Liver (tissue), 9 donors: ENCODE measurements around the gene EBF3. TPM values are rescaled to one million over a fixed set of nuclear protein-coding genes. Genes with fewer than 3 reads are reported as not detected.

Source experiments
- DNase-seq: peaks from one replicate; pipeline ENCODE4 v3.0.0-alpha.2; 2017; ENCODE audit warnings: low spot score
- H3K27ac ChIP-seq, 2 donors: one replicate each; pipeline ENCODE4 v1.7.0; 2013; ENCODE audit warnings: inconsistent platforms in 2 of 2, low read length in 2 of 2, control low read depth in 1 of 2, low read depth in 1 of 2, mild to moderate bottlenecking in 1 of 2
- H3K27me3 ChIP-seq, 4 donors: one replicate each; pipeline versions ENCODE4 v1.6.1 to v1.7.0; 2013; ENCODE audit warnings: low read length in 3 of 4, inconsistent platforms in 1 of 4, mild to moderate bottlenecking in 1 of 4, moderate library complexity in 1 of 4; ENCODE audit not compliant: control insufficient read depth in 4 of 4, insufficient read depth in 4 of 4
- H3K36me3 ChIP-seq, 4 donors: one replicate each; pipeline versions ENCODE4 v1.6.1 to v1.7.0; 2013; ENCODE audit warnings: low read length in 3 of 4, mild to moderate bottlenecking in 3 of 4, low read depth in 1 of 4, moderate library complexity in 1 of 4; ENCODE audit not compliant: control insufficient read depth in 4 of 4, insufficient read depth in 3 of 4
- H3K4me1 ChIP-seq, 4 donors: one replicate each; pipeline versions ENCODE4 v1.6.1 to v1.7.0; 2013; ENCODE audit warnings: low read length in 3 of 4, mild to moderate bottlenecking in 3 of 4, moderate library complexity in 1 of 4; ENCODE audit not compliant: control insufficient read depth in 4 of 4, insufficient read depth in 4 of 4
- H3K4me3 ChIP-seq, 3 donors: one replicate each; pipeline versions ENCODE4 v1.6.1 to v1.7.0; 2013; ENCODE audit warnings: low read length in 3 of 3, control low read depth in 1 of 3, low read depth in 1 of 3, mild to moderate bottlenecking in 1 of 3
- H3K9ac ChIP-seq, 2 donors: one replicate each; pipeline ENCODE4 v1.7.0; 2013; ENCODE audit warnings: low read length in 2 of 2, mild to moderate bottlenecking in 2 of 2, moderate library complexity in 2 of 2, control low read depth in 1 of 2, low read depth in 1 of 2
- H3K9me3 ChIP-seq, 4 donors: one replicate each; pipeline versions ENCODE4 v1.6.1 to v1.7.0; 2013; ENCODE audit warnings: low read length in 3 of 4; ENCODE audit not compliant: control insufficient read depth in 4 of 4
- ATF3 ChIP-seq: IDR thresholded peaks from 2 replicates; pipeline ENCODE4 v1.6.1; 2016; ENCODE audit warnings: antibody characterized with exemption
- CTCF ChIP-seq: fragments of 150-350 bp; IDR thresholded peaks from 2 replicates; pipeline ENCODE4 v1.5.1; 2017; ENCODE audit warnings: improper control_type of control experiment, low read depth, low read length; ENCODE audit not compliant: missing input control
- EGR1 ChIP-seq, 2 donors: IDR thresholded peaks; 2 replicates each; pipeline ENCODE4 v1.6.1; 2016 to 2018; ENCODE audit warnings: antibody characterized with exemption in 2 of 2, low read depth in 2 of 2
- FOXA1 ChIP-seq: IDR thresholded peaks from 2 replicates; pipeline ENCODE4 v1.6.1; 2016; ENCODE audit warnings: antibody characterized with exemption
- FOXA2 ChIP-seq: IDR thresholded peaks from 2 replicates; pipeline ENCODE4 v1.6.1; 2016; ENCODE audit warnings: antibody characterized with exemption
- GABPA ChIP-seq, 2 donors: IDR thresholded peaks in 1 of 2; conservative IDR thresholded peaks in 1 of 2; 2 replicates each; pipeline ENCODE4 v1.6.1; 2016; ENCODE audit warnings: antibody characterized with exemption in 2 of 2, mild to moderate bottlenecking in 1 of 2, moderate library complexity in 1 of 2
- HNF4A ChIP-seq, 2 donors: conservative IDR thresholded peaks; 2 replicates each; pipeline ENCODE4 v1.6.1; 2016; ENCODE audit warnings: antibody characterized with exemption in 2 of 2, mild to moderate bottlenecking in 2 of 2
- HNF4G ChIP-seq: IDR thresholded peaks from 2 replicates; pipeline ENCODE4 v1.6.1; 2016; ENCODE audit warnings: antibody characterized with exemption
- JUND ChIP-seq, 2 donors: IDR thresholded peaks; 2 replicates each; pipeline ENCODE4 v1.6.1; 2016; ENCODE audit warnings: antibody characterized with exemption in 2 of 2
- MAX ChIP-seq: IDR thresholded peaks from 2 replicates; pipeline ENCODE4 v1.6.1; 2016; ENCODE audit warnings: antibody characterized with exemption
- NR2F2 ChIP-seq: IDR thresholded peaks from 2 replicates; pipeline ENCODE4 v1.6.1; 2016; ENCODE audit warnings: antibody characterized with exemption
- RAD21 ChIP-seq, 2 donors: IDR thresholded peaks; 2 replicates each; pipeline ENCODE4 v1.6.1; 2016; ENCODE audit warnings: antibody characterized with exemption in 2 of 2, mild to moderate bottlenecking in 2 of 2
- REST ChIP-seq: IDR thresholded peaks from 2 replicates; pipeline ENCODE4 v1.6.1; 2016; ENCODE audit warnings: antibody characterized with exemption, mild to moderate bottlenecking
- RXRA ChIP-seq, 2 donors: IDR thresholded peaks; 2 replicates each; pipeline ENCODE4 v1.6.1; 2017 to 2018; ENCODE audit warnings: antibody characterized with exemption in 2 of 2, mild to moderate bottlenecking in 1 of 2
- TAF1 ChIP-seq: conservative IDR thresholded peaks from 2 replicates; pipeline ENCODE4 v1.6.1; 2016; ENCODE audit warnings: antibody characterized with exemption, mild to moderate bottlenecking
- YY1 ChIP-seq: IDR thresholded peaks from 2 replicates; pipeline ENCODE4 v1.6.1; 2016; ENCODE audit warnings: antibody characterized with exemption, mild to moderate bottlenecking
- ZBTB33 ChIP-seq: IDR thresholded peaks from 2 replicates; pipeline ENCODE4 v1.6.1; 2016; ENCODE audit warnings: antibody characterized with exemption
- WGBS: extraction: QIAGEN DNeasy Blood & Tissue Kit; methylation state at CpG from one replicate; pipeline ENCODE4 v1.1.7; 2013; 5-methylcytosine and 5-hydroxymethylcytosine counted together
- polyA plus RNA-seq, 2 donors: library from polyadenylated mRNA; stranded (reverse) in 1 of 2; unstranded in 1 of 2; fragments of 200-250 nt in 1 of 2; fragments of >200 nt in 1 of 2; fragmentation: Nextera tagmentation in 1 of 2; extraction: Ambion mirVana in 1 of 2; gene quantifications; one replicate each; pipeline versions ENCODE4 v1.2.1 to v1.2.3, GENCODE V29; 2013 to 2015
- total RNA-seq, 2 donors: library from RNA; depleted of rRNA; stranded (reverse); fragments of >200 nt; gene quantifications; one replicate each; pipeline ENCODE4 v1.2.3, GENCODE V29; 2014
- donor health status: healthy.
- donor health status: healthy.
- donor health status: healthy.
- donor health status: healthy.
- donor health status: healthy.

The EBF3 gene
- total and polyA plus RNA-seq, 4 donors = 0.02 to 0.08 TPM; not detected in 2

GRCh38 chr10:129836253-129836652 is 127.8 kb downstream of the EBF3 start:
- Histone ChIP-seq H3K9ac (no peak overlapping the region), H3K27me3 (no peaks in the 10 kb centered on the region), H3K36me3 (no peaks in the 10 kb centered on the region), H3K27ac (no peak overlapping the region), H3K4me1 (no peaks in the 10 kb centered on the region), H3K9me3 (no peaks in the 10 kb centered on the region), H3K4me3 (no peak overlapping the region)
- DNase-seq = no peak
- no peak for TF ChIP-seq MAX
- 98% methylated on average over 7 of the region's 7 CpGs for WGBS

GRCh38 chr10:129833994-129834739 is 129.9 kb downstream of the EBF3 start:
- no peaks in the 10 kb centered on the region for H3K36me3 ChIP-seq
- H3K27me3 ChIP-seq = no peaks in the 10 kb centered on the region
- DNase-seq = no peak
- 90% methylated on average over 15 of the region's 15 CpGs for WGBS
- H3K4me1 ChIP-seq = no peaks in the 10 kb centered on the region
- H3K4me3 ChIP-seq = no peak overlapping the region
- no peak overlapping the region for H3K27ac ChIP-seq
- TF ChIP-seq RAD21 (IDR thresholded peaks at IDR 0.05) (no peak), ZBTB33 (no peak), EGR1 (IDR thresholded peaks at IDR 0.05; ENCODE audit: low read depth in 2 of 2) (no peak), YY1 (no peak), TAF1 (no peak), JUND (IDR thresholded peaks at IDR 0.05) (no peak), MAX (no peak), RXRA (IDR thresholded peaks at IDR 0.05) (no peak), HNF4A (conservative IDR thresholded peaks at IDR 0.05) (no peak), FOXA2 (no peak)
- no peaks in the 10 kb centered on the region for H3K9me3 ChIP-seq
- H3K9ac ChIP-seq = no peak overlapping the region

- H3K27ac ChIP-seq = no peak overlapping the region
- no peaks in the 10 kb centered on the region for H3K36me3 ChIP-seq
- no peak overlapping the region for H3K9ac ChIP-seq
- H3K4me3 ChIP-seq = no peak overlapping the region
- no peaks in the 10 kb centered on the region for H3K9me3 ChIP-seq
- no peaks in the 10 kb centered on the region for H3K27me3 ChIP-seq
- no peaks in the 10 kb centered on the region for H3K4me1 ChIP-seq
- WGBS = 98% methylated on average over 12 of the region's 12 CpGs
- no peak for DNase-seq
- no peak for TF ChIP-seq YY1
- TF ChIP-seq JUND (IDR thresholded peaks at IDR 0.05) = no peak
- no peak for TF ChIP-seq REST
- no peak for TF ChIP-seq EGR1 (IDR thresholded peaks at IDR 0.05; ENCODE audit: low read depth in 2 of 2)
- TF ChIP-seq TAF1 = no peak
- TF ChIP-seq CTCF = no peak
- no peak for TF ChIP-seq ATF3
- TF ChIP-seq HNF4G = no peak
- no peak for TF ChIP-seq HNF4A (conservative IDR thresholded peaks at IDR 0.05)
- no peak for TF ChIP-seq NR2F2
- no peak for TF ChIP-seq RXRA (IDR thresholded peaks at IDR 0.05)
- TF ChIP-seq RAD21 (IDR thresholded peaks at IDR 0.05) = no peak
- no peak for TF ChIP-seq MAX
- no peak for TF ChIP-seq FOXA2
- no peak for TF ChIP-seq FOXA1
- no peak for TF ChIP-seq GABPA (IDR thresholded peaks at IDR 0.05 in 1 of 2, conservative IDR thresholded peaks at IDR 0.05 in 1 of 2)
These were observed 130.6 kb downstream of the EBF3 start for GRCh38 chr10:129833468-129833950.
